HFFc6 (cell line): ENCODE results near the gene RFTN1. TPM values are rescaled to one million over a fixed set of nuclear protein-coding genes. Genes with fewer than 3 reads are reported as not detected.
A peak's percentile ranks its signal among the peaks of the same experiment; 100 is the strongest.

ENCODE experiments used
- DNase-seq: peaks from one replicate; pipeline ENCODE4 v3.0.0-alpha.2; 2018
- H3K27ac Mint-ChIP-seq: 2 replicates; pipeline ENCODE4 v1.8.0; 2020; ENCODE audit warnings: mild to moderate bottlenecking, mixed read lengths
- H3K27me3 Mint-ChIP-seq: 2 replicates; pipeline ENCODE4 v1.8.0; 2021; ENCODE audit warnings: mild to moderate bottlenecking, moderate library complexity, mixed read lengths; ENCODE audit not compliant: insufficient read depth
- H3K36me3 Mint-ChIP-seq: 2 replicates; pipeline ENCODE4 v1.8.0; 2021; ENCODE audit warnings: low read depth, mixed read lengths
- H3K4me1 Mint-ChIP-seq: 2 replicates; pipeline ENCODE4 v1.8.0; 2020; ENCODE audit warnings: low read depth, mixed read lengths
- H3K4me3 Mint-ChIP-seq: 2 replicates; pipeline ENCODE4 v1.8.0; 2020; ENCODE audit warnings: mild to moderate bottlenecking, moderate library complexity, mixed read lengths
- H3K9me3 Mint-ChIP-seq: 2 replicates; pipeline ENCODE4 v1.8.0; 2020; ENCODE audit warnings: mild to moderate bottlenecking, mixed read lengths
- total RNA-seq, 6 experiments: library from RNA; stranded (reverse); fragmentation: NEBNext Ultra II Directional; extraction: Animal tissue kit (Norgen Biotek cat#: 25700); gene quantifications; 2 replicates in 1 of 6; 3 replicates in 5 of 6; pipeline ENCODE4 v1.2.3, GENCODE V29; 2021
- TF ChIP-seq, protein P1 (sequence below): fragments of 200-600 bp; sonication (generic); IDR thresholded peaks from 2 replicates; pipeline ENCODE4 v1.5.0; 2021; ENCODE audit warnings: antibody characterized with exemption, mild to moderate bottlenecking

Gene RFTN1
- total RNA-seq, 6 experiments from 2014 or later: 53.4 to 62.4 (median 57.4) TPM

GRCh38 chr3:16365491-16366128 lies 147.9 kb downstream of the RFTN1 start:
- no peak for DNase-seq
- Mint-ChIP-seq H3K9me3 (no peaks in the 10 kb centered on the region), H3K27ac (no peak overlapping the region), H3K27me3 (no peaks in the 10 kb centered on the region), H3K4me1 (peaks cover 30% of the 10 kb centered on the region), H3K4me3 (no peak overlapping the region), H3K36me3 (peaks cover 53% of the 10 kb centered on the region)
- TF ChIP-seq, protein P1, sequence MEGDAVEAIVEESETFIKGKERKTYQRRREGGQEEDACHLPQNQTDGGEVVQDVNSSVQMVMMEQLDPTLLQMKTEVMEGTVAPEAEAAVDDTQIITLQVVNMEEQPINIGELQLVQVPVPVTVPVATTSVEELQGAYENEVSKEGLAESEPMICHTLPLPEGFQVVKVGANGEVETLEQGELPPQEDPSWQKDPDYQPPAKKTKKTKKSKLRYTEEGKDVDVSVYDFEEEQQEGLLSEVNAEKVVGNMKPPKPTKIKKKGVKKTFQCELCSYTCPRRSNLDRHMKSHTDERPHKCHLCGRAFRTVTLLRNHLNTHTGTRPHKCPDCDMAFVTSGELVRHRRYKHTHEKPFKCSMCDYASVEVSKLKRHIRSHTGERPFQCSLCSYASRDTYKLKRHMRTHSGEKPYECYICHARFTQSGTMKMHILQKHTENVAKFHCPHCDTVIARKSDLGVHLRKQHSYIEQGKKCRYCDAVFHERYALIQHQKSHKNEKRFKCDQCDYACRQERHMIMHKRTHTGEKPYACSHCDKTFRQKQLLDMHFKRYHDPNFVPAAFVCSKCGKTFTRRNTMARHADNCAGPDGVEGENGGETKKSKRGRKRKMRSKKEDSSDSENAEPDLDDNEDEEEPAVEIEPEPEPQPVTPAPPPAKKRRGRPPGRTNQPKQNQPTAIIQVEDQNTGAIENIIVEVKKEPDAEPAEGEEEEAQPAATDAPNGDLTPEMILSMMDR: no peak

- TF ChIP-seq, protein P1: no peak
- no peaks in the 10 kb centered on the region for H3K27me3 Mint-ChIP-seq
- peaks cover 49% of the 10 kb centered on the region for H3K36me3 Mint-ChIP-seq
- peaks cover 23% of the 10 kb centered on the region for H3K4me1 Mint-ChIP-seq
- no peak overlapping the region for H3K27ac Mint-ChIP-seq
- DNase-seq: no peak
- H3K4me3 Mint-ChIP-seq: no peak overlapping the region
- H3K9me3 Mint-ChIP-seq: no peaks in the 10 kb centered on the region
Measured at GRCh38 chr3:16364963-16365362, 148.5 kb downstream of the RFTN1 start.

- no peaks in the 10 kb centered on the region for H3K9me3 Mint-ChIP-seq
- no peaks in the 10 kb centered on the region for H3K27me3 Mint-ChIP-seq
- H3K27ac Mint-ChIP-seq: no peak overlapping the region
- H3K36me3 Mint-ChIP-seq: peaks cover 43% of the 10 kb centered on the region
- no peak overlapping the region for H3K4me3 Mint-ChIP-seq
- peaks cover 21% of the 10 kb centered on the region for H3K4me1 Mint-ChIP-seq
- TF ChIP-seq, protein P1: no peak
- DNase-seq: no peak
Measured at GRCh38 chr3:16364323-16364722, 149.2 kb downstream of the RFTN1 start.

DNA sequence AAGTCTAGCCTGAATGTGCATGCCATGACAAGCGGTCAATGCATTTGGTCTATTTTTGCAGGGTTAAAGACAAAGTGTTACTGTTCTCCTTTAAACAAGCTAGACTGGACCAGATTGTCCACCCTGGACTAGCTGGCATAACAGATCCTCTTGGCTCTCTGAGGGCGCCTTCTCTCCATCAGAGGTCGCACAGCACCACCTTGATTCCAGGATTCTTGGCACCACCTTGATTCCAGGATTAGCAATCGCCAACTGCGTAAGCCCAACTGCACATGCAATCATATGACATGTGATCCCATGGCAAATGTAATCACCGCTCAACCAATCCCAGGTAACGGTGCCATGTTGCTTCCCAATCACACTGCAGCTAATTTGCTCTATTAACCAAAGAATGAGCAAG lies 149.9 kb downstream of the RFTN1 start:
- Mint-ChIP-seq H3K27ac (no peak overlapping the region), H3K27me3 (no peaks in the 10 kb centered on the region), H3K4me1 (peaks cover 21% of the 10 kb centered on the region), H3K4me3 (no peak overlapping the region), H3K9me3 (no peaks in the 10 kb centered on the region), H3K36me3 (peaks cover 38% of the 10 kb centered on the region)
- TF ChIP-seq, protein P1: no peak
- no peak for DNase-seq

DNA sequence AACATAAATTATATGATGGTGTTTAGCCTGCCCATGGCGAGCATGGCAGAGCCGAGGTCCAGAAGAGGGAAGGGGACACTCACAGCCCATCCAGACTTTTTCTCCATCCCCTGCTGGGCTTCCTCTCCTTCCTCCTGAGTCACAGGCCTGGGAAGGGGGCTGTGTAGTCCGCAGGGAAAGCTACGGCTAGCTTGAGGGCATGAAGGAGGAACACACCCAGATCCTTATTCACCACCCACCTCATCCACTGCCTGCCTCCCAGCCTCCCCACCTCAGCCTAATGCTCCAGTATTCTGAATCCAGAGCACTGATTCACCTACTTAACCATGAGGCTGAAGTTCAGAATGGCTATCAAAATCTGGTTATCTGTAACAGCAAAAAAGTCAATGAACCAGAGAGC lies 150.7 kb downstream of the RFTN1 start:
- Mint-ChIP-seq H3K9me3 (no peaks in the 10 kb centered on the region), H3K4me1 (peaks cover 26% of the 10 kb centered on the region), H3K36me3 (peaks cover 46% of the 10 kb centered on the region), H3K27me3 (no peaks in the 10 kb centered on the region), H3K27ac (peak overlapping the region; percentile 68), H3K4me3 (no peak overlapping the region)
- TF ChIP-seq, protein P1: no peak
- DNase-seq: peak; percentile 66

DNA sequence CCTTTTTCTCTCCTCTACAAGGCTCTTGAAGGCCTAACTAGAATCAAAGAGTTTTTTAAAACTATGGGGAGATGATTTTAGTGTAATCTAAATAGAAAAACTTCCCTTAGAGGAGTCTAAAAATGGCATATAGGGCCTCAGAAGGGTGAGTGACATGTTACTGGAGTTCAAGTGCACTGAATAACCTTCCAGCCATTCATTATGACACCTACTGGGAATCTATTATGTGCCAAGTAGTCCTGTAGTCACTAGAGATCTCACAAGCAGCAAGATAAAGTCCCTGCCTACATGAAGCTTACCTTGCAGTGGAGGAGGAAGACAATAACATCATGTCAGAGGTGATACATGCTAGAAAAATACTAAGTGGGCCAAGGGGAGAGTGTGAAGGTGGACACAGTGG lies 152.4 kb downstream of the RFTN1 start:
- TF ChIP-seq, protein P1: no peak
- peaks cover 46% of the 10 kb centered on the region for H3K36me3 Mint-ChIP-seq
- peaks cover 2% of the 10 kb centered on the region; the same call in 1 of the 2 replicates for H3K27me3 Mint-ChIP-seq
- no peak overlapping the region for H3K4me3 Mint-ChIP-seq
- H3K9me3 Mint-ChIP-seq: no peaks in the 10 kb centered on the region
- no peak overlapping the region for H3K27ac Mint-ChIP-seq
- DNase-seq: no peak
- H3K4me1 Mint-ChIP-seq: peaks cover 33% of the 10 kb centered on the region
